ENCODE data around the gene RPGRIP1L.
"Not testable (repeated sequence)": the region's sequence is repeated elsewhere in the genome, so short reads cannot be mapped to it uniquely, and the experiment has no call there.

The RPGRIP1L gene

DNA sequence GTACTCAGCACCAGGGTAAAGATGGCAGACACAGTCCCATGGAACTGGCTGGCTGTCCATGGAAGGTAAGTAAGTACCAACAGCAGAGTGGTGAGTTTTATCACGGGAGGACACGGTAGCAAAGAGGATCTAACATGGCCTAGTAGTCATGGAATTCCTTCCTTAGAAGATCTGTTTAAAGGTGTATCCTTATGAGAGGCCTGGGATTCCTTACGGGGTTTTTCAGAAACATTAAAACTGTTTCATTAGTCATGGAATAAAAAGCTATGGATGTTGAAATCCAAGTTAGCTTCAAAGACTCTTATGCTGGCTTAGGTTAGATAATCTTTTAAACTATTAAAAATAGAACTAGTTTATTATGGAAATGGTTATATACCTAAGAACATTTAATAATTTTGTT, 7.7 kb upstream of the RPGRIP1L start:
- no peak for DNase-seq

- no peak for DNase-seq
Observed at GRCh38 chr16:53708490-53708889, 4.8 kb upstream of the RPGRIP1L start.

DNA sequence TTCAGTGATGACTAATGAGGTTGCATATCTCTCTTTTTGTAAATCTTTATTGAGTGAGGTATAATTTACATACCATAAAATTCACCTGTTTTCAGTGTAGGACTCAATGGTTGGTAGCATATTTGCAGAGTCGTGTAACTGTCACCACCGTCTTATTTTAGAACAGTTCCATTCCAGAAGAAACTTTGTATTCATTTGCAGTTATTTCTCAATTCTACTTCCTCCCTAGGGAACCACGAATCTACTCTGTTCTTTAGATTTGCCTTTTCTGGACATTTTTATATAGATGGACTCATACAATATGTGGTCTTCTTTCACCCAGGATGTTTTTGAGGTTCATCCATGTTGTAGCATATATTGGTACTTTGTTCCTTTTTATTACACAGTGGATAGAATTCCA, 4.0 kb upstream of the RPGRIP1L start:
- no peak for DNase-seq

DNA sequence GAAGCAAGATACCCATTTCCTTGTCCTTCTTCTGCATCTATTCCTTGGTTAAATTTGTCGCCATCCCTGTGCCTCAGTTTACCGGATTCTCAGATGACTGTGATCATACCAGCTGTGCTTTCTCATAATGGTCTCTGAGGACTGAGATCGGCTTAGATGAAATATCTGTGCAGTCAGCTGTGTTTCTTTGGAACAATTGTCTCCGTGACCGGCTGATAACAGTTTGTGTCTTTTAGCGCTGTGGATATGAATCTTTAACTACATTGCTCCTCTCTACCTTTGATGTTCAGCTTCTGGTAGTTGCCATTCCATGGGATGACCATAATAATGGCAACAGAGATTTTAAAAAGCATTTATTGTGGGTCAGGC, 770 bp upstream of the RPGRIP1L start:
- no peak for DNase-seq

DNA sequence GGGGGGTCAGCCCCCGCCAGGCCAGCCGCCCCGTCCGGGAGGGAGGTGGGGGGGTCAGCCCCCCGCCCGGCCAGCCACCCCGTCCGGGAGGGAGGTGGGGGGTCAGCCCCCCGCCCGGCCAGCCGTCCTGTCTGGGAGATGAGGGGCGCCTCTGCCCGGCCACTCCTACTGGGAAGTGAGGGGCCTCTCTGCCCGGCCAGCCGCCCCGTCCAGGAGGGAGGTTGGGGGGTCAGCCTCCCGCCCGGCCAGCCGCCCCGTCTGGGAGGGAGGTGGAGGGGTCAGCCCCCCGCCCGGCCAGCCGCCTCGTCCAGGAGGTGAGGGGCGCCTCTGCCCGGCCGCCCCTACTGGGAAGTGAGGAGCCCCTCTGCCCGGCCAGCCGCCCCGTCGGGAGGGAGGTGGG, 5.4 kb downstream of the RPGRIP1L start:
- not testable (repeated sequence) for DNase-seq

GRCh38 chr16:53695070-53695469, 8.6 kb downstream of the RPGRIP1L start:
- DNase-seq = no peak

DNA sequence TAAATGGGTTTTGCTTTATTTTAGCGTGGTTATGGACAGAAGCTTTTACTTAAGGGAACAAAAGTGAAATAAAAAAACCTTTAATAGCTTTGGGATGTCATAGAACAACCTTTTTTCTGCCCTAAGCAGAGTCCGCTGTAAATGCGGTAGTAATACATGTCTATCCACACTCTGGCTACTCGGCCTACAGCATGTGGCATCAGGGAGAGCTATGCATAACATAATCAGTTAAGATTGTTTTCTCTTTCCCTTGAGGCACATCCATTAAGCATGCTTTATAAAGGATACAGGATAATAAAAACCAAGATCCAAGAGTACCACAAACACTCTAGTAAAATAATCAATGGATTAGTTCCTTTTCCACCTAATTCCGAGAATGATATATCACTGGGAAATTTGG, 10.3 kb downstream of the RPGRIP1L start:
- DNase-seq = no peak

DNA sequence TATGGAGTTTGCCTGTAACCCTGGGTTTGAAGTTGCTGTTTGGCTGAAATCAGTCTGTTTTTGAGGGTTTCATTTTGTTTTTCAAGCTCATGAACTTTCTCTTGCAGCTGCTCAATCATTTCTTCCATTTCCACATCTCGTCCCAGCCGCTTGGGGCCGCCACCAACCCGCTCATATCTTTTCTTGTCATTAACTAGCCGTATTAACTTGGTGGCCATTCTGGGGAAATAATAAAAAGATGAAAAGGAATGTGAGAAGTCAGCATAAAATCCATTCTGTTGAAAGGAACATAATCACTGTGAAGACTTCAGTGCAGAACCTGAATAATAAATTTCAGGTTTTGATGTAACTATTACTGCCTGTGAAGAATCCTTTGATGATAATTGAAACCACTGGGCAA, 11.5 kb downstream of the RPGRIP1L start:
- DNase-seq = no peak

DNA sequence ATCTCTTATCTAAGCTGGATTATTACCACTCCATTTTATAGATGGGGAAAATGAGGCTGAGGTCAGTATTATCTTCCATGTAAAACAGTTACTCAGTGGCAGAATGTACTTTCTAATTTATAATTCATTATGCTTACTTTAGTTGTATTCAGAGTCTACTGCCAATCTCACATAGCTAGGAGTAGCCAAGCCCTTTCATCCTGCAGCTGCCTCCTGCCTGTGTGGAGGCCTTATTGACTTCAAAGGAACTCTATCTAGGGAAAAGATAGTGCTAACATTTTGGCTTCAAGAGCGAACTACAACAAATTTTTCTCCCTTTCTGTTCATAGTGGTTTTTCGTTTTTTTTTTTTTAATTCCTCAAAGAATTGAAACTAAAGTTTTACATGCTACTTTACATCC, 12.9 kb downstream of the RPGRIP1L start:
- DNase-seq = no peak

- no peak for DNase-seq
Observed at GRCh38 chr16:53689636-53690035, 14.0 kb downstream of the RPGRIP1L start.

GRCh38 chr16:53686710-53687109, 16.9 kb downstream of the RPGRIP1L start:
- DNase-seq = no peak

DNA sequence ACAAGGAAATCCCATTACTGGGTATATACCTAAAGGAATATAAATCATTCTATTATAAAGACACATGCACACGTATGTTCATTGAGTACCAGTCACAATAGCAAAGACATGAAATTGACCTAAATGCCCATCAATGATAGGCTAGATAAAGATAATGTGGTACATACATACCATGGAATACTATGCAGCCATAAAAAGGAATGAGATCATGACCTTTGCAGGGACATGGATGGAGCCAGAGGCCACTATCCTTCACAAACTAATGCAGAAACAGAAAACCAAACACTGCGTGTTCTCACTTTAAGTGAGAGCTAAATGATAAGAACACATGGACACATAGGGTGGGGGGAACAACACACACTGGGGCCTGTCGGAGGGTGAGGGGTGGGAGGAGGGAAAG, 18.3 kb downstream of the RPGRIP1L start:
- DNase-seq = not testable (repeated sequence)

GRCh38 chr16:53681354-53681753, 22.3 kb downstream of the RPGRIP1L start:
- no peak for DNase-seq

- DNase-seq = no peak
Observed at GRCh38 chr16:53680756-53681155, 22.9 kb downstream of the RPGRIP1L start.

DNA sequence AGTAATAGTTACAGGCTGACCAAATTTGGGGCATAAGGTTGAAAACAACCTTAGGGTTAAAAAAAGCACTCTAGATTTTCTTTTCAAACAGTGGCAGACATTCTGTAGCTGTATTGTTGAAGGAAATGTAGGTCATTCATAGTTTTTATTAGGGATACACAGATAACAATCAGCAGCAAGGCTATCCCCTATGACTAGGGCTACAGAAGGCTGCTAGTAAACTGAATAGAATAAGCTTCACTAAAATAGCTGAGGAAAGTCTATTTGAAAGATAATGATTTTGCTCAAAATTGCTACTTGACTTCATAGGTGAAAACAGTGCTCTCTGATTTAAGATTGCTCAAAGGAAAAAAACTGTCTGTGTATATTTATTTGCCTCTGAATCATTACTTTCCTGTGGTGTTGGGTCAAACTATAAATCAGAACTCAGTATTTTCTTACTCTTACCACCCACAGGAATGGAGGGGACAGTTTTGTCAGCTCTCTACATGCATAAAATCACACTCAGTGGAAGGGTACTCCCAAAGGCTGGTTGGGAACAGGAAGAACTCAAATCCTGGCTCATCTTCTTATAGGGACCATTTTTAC, 24.8 kb downstream of the RPGRIP1L start:
- no peak for DNase-seq

- DNase-seq = no peak
Observed at GRCh38 chr16:53678155-53678554, 25.5 kb downstream of the RPGRIP1L start.

DNA sequence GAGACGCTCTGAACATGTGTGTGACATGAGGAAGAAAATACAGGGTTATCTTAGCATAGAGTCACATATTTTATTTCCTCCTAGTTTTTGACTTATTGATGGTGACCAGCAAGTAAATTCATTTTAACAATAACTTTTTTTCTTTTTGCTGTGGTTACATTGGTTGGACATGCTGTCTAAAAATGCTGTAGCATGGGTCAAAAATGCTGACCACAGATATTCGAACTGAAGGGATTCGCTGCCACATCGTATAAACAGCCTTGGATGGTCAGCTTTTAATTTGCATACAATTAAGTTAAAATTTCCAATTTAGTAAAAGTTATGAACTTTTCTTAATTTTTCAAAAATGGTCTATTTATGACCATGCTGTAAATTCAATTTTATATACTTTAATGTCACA, 30.5 kb downstream of the RPGRIP1L start:
- DNase-seq = no peak

DNA sequence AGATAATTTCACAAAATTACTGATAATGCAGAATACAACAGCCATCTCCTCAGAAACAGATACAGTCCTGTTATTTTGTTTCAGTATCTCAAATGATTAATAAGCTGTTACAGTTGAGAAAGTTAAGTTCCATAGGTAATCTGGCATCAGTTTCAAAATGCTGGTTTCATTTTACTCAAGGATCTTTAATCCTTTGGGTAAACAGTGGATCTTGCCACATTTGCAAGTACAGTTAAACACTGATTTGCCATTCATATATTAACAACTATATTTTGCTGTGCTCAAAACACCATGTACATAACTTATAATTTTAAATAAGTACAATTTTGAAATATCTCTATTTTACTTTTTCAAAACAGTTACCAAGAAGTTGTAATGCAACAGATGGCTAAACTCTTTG, 31.2 kb downstream of the RPGRIP1L start:
- no peak for DNase-seq

- no peak for DNase-seq
Observed at GRCh38 chr16:53668869-53669268, 34.8 kb downstream of the RPGRIP1L start.

DNA sequence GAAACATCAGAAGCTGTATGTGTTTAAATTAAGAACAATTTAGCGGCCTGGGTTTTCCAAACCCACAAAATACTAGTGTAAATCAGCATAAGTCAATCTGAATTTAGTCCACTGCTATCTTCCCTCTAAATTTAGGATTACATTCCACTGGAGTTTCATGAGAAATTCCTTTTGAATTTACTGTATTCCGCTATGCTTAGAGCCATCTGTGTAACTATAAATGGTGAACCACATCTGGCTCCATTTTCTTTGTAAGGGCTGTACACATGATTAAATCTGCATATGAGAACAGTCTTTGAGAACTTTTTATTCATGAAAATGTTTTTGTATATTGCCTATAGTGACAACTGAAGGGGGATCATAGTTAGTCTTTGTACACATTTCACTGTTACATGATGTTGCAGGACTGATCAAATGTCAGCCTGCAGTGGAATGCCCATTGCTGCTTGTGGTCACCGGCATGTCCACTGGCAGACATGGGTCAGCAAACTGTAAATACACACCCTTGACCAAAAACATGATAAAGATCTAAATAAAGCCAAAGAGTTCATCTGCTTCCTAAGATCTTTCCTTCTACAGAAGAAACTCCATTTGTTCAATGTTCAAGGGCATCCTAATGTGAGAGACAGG, 36.8 kb downstream of the RPGRIP1L start:
- DNase-seq = no peak

GRCh38 chr16:53664724-53665345, 38.8 kb downstream of the RPGRIP1L start:
- no peak for DNase-seq

GRCh38 chr16:53662072-53662471, 41.6 kb downstream of the RPGRIP1L start:
- no peak for DNase-seq

DNA sequence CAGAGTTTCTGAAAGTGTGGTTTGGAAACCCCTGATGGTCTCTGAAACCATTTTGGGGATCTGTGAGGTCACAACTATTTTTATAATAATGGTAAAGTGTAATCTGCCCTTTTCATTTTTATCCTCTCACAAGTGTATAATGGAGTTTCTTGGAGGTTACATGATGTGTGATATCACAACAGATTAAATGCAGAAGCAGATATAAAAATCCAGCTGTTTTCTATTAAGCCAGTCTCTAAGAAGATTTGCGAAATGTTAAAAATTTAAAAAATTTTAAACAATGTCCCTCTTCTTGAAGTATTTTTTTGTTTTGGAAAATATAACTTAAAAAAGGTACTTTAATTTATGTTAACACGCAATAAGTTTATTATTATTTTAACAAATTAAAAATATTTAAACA, 48.7 kb downstream of the RPGRIP1L start:
- DNase-seq = no peak

- DNase-seq = no peak
Observed at GRCh38 chr16:53651357-53651756, 52.3 kb downstream of the RPGRIP1L start.

- no peak for DNase-seq
Observed at GRCh38 chr16:53646506-53646905, 57.2 kb downstream of the RPGRIP1L start.

All from cortex of kidney (tissue), 1 donor.